B cell (primary cell): ENCODE measurements around the gene TFRC. TPM values are rescaled to one million over a fixed set of nuclear protein-coding genes. Genes with fewer than 3 reads are reported as not detected.
A peak's percentile ranks its signal among the peaks of the same experiment; 100 is the strongest.

ENCODE experiments used
- ATAC-seq: fragments of 200-7000 bp; cut with Tn5 transposase; one replicate; pipeline ENCODE4 v1.10.0; 2021; ENCODE audit warnings: low read depth, mild to moderate bottlenecking, moderate number of reproducible peaks, moderate library complexity
- CTCF ChIA-PET: fragments of 350-600 bp; sonication (Branson Sonifier 250); formaldehyde crosslinking; loops from one replicate; lab custom pipeline; 2021; ENCODE audit warnings: antibody characterized with exemption, inconsistent platforms; lab: Charles Lee
- POLR2A ChIA-PET: fragments of 350-600 bp; sonication (Branson Sonifier 250); formaldehyde crosslinking; loops from one replicate; lab custom pipeline; 2021; ENCODE audit warnings: antibody characterized with exemption; lab: Charles Lee
- DNase-seq: peaks from one replicate; pipeline ENCODE4 v3.0.0; 2013
- H2AFZ ChIP-seq: 2 replicates; pipeline ENCODE4 v1.6.1; 2012; ENCODE audit warnings: mild to moderate bottlenecking, low read depth, low read length; ENCODE audit not compliant: insufficient read depth, poor library complexity, severe bottlenecking
- H3K27ac ChIP-seq, 2 donors: 1 replicate in 1 of 2; 2 replicates in 1 of 2; pipeline ENCODE4 v1.5.1; 2012 to 2013; ENCODE audit warnings: low read length in 2 of 2, mild to moderate bottlenecking in 2 of 2, moderate library complexity in 1 of 2
- H3K27me3 ChIP-seq, 4 experiments: fragments of 200-600 bp in 1 of 4; sonication (generic) in 1 of 4; replicated peaks in 1 of 4; 1 replicate in 2 of 4; 2 replicates in 2 of 4; pipeline versions ENCODE4 v1.6.1 to v1.7.0; 2013 to 2016; ENCODE audit warnings: low read length in 3 of 4, mild to moderate bottlenecking in 2 of 4, mixed read lengths in 1 of 4, moderate library complexity in 1 of 4; ENCODE audit not compliant: insufficient read depth in 4 of 4, control insufficient read depth in 3 of 4; ENCODE audit errors: control extremely low read depth in 1 of 4
- H3K36me3 ChIP-seq, 2 experiments: replicated peaks in 1 of 2; 1 replicate in 1 of 2; 2 replicates in 1 of 2; pipeline versions ENCODE4 v1.6.1 to v1.7.1; 2013; ENCODE audit warnings: low read length in 1 of 2; ENCODE audit not compliant: insufficient read depth in 2 of 2, control insufficient read depth in 1 of 2; ENCODE audit errors: control extremely low read depth in 1 of 2, extremely low read depth in 1 of 2
- H3K4me1 ChIP-seq, 2 donors: fragments of 200-600 bp in 1 of 2; sonication (generic) in 1 of 2; 1 replicate in 1 of 2; 2 replicates in 1 of 2; pipeline versions ENCODE4 v1.5.1 to v1.6.1; 2013 to 2017; ENCODE audit warnings: low read length in 2 of 2; ENCODE audit not compliant: control insufficient read depth in 2 of 2, insufficient read depth in 2 of 2
- H3K4me2 ChIP-seq: replicated peaks from 2 replicates; pipeline ENCODE3; 2012; ENCODE audit warnings: mild to moderate bottlenecking, low read depth, low read length; ENCODE audit not compliant: poor library complexity, severe bottlenecking
- H3K4me3 ChIP-seq, 5 experiments: fragments of 200-600 bp in 1 of 5; sonication (generic) in 1 of 5; 1 replicate in 3 of 5; 2 replicates in 2 of 5; pipeline versions ENCODE4 v1.5.1 to v1.7.0; 2011 to 2016; ENCODE audit warnings: low read length in 4 of 5, mild to moderate bottlenecking in 4 of 5, low read depth in 2 of 5, control low read depth in 1 of 5, moderate library complexity in 1 of 5; ENCODE audit not compliant: insufficient read depth in 1 of 5; ENCODE audit errors: control extremely low read depth in 1 of 5, extremely low read depth in 1 of 5
- H3K79me2 ChIP-seq: fragments of 200-600 bp; sonication (generic); one replicate; pipeline ENCODE4 v1.6.0; 2016; ENCODE audit warnings: low read length; ENCODE audit not compliant: control insufficient read depth, insufficient read depth
- H3K9ac ChIP-seq: fragments of 200-600 bp; sonication (generic); 2 replicates; pipeline ENCODE4 v1.6.1; 2017; ENCODE audit warnings: mild to moderate bottlenecking, low read length, moderate library complexity
- H3K9me3 ChIP-seq, 3 donors: one replicate each; pipeline versions ENCODE4 v1.6.1 to v1.7.1; 2013; ENCODE audit warnings: low read length in 2 of 3; ENCODE audit not compliant: control insufficient read depth in 2 of 3, insufficient read depth in 1 of 3; ENCODE audit errors: control extremely low read depth in 1 of 3
- H4K20me1 ChIP-seq: 2 replicates; pipeline ENCODE4 v1.6.0; 2012; ENCODE audit warnings: mild to moderate bottlenecking, low read length; ENCODE audit not compliant: insufficient read depth, control insufficient read depth, poor library complexity, severe bottlenecking
- H3K27ac Mint-ChIP-seq: one replicate; pipeline ENCODE4 v1.8.0; 2021; ENCODE audit warnings: mixed read lengths
- H3K27me3 Mint-ChIP-seq: one replicate; pipeline ENCODE4 v1.8.0; 2021; ENCODE audit warnings: mixed read lengths
- H3K4me1 Mint-ChIP-seq: one replicate; pipeline ENCODE4 v1.8.0; 2021; ENCODE audit warnings: mixed read lengths
- H3K4me3 Mint-ChIP-seq: one replicate; pipeline ENCODE4 v1.8.0; 2021; ENCODE audit warnings: mixed read lengths
- H3K9me3 Mint-ChIP-seq: one replicate; pipeline ENCODE4 v1.8.0; 2022; ENCODE audit warnings: mixed read lengths; ENCODE audit not compliant: insufficient read depth
- CTCF ChIP-seq: fragments of 200-600 bp; IDR thresholded peaks from one replicate; pipeline ENCODE4 v1.8.0; 2022; ENCODE audit warnings: antibody characterized with exemption, mild to moderate bottlenecking
- EZH2 ChIP-seq: IDR thresholded peaks from 2 replicates; pipeline ENCODE4 v1.6.1; 2012; ENCODE audit warnings: borderline replicate concordance, low read depth, mild to moderate bottlenecking, moderate library complexity, low read length; ENCODE audit not compliant: insufficient read depth, poor library complexity, severe bottlenecking
- WGBS: methylation state at CpG from one replicate; pipeline ENCODE4 v1.1.5; 2013; ENCODE audit warnings: missing lambda C conversion rate; ENCODE audit not compliant: insufficient coverage; 5-methylcytosine and 5-hydroxymethylcytosine counted together
- intact Hi-C: fragments of 100-400 bp; cut with micrococcal nuclease; formaldehyde crosslinking; loops from one replicate; pipeline ENCODE4 v1.10.0; 2022
- polyA plus RNA-seq: library from polyadenylated mRNA; depleted of rRNA; stranded (reverse); fragments of >200 nt; gene quantifications from 2 replicates; pipeline ENCODE4 v1.2.3, GENCODE V29; 2012
- total RNA-seq, 2 donors: library from RNA; stranded (reverse); fragments of 120-200 nt in 1 of 2; gene quantifications; 1 replicate in 1 of 2; 2 replicates in 1 of 2; pipeline versions ENCODE4 v1.2.3 to v1.2.4, GENCODE V29; 2013 to 2022

TFRC gene
- total and polyA plus RNA-seq, 2 donors (not counting 1 experiment from before 2014, with no cell fraction given): 41.7 to 104 TPM

GRCh38 chr3:196051282-196052076, 30.4 kb downstream of the TFRC start:
- Histone ChIP-seq H3K9ac (no peak overlapping the region), H3K27me3 (no peaks in the 10 kb centered on the region), H3K4me1 (no peaks in the 10 kb centered on the region), H2AFZ (no peak overlapping the region), H4K20me1 (no peaks in the 10 kb centered on the region), H3K4me3 (no peak overlapping the region), H3K36me3 (peaks cover 14 to 78% of the 10 kb centered on the region in 2 experiments), H3K27ac (peak overlapping the region in 1 of 2 donors; percentile 9), H3K79me2 (no peaks in the 10 kb centered on the region), H3K4me2 (no peak overlapping the region), H3K9me3 (no peaks in the 10 kb centered on the region)
- H3K9me3 Mint-ChIP-seq: no peaks in the 10 kb centered on the region
- DNase-seq (no peak), ATAC-seq (no peak)
- TF ChIP-seq EZH2 (no peak), CTCF (no peak)
- POLR2A ChIA-PET: no interaction called here
- no peaks in the 10 kb centered on the region for H3K27me3 Mint-ChIP-seq
- H3K4me1 Mint-ChIP-seq: no peaks in the 10 kb centered on the region
- H3K4me3 Mint-ChIP-seq: no peak overlapping the region
- CTCF ChIA-PET: interaction anchor here (0.8 kb wide), 1 partner anchor 22 kb away, joined by 3 read pairs; no protein-coding TSS in a partner anchor
- no peak overlapping the region for H3K27ac Mint-ChIP-seq
- intact Hi-C loops: no loop called here
- 94% methylated on average over 4 of the region's 6 CpGs for WGBS

GRCh38 chr3:196050597-196050996, 31.3 kb downstream of the TFRC start:
- Histone ChIP-seq H3K27me3 (no peaks in the 10 kb centered on the region), H3K4me2 (no peak overlapping the region), H3K4me1 (no peaks in the 10 kb centered on the region), H3K36me3 (peaks cover 14 to 71% of the 10 kb centered on the region in 2 experiments), H3K9me3 (no peaks in the 10 kb centered on the region), H3K4me3 (no peak overlapping the region), H3K27ac (no peak overlapping the region), H3K79me2 (no peaks in the 10 kb centered on the region), H4K20me1 (no peaks in the 10 kb centered on the region), H2AFZ (no peak overlapping the region), H3K9ac (no peak overlapping the region)
- Mint-ChIP-seq H3K27ac (no peak overlapping the region), H3K4me1 (no peaks in the 10 kb centered on the region), H3K4me3 (no peak overlapping the region), H3K9me3 (no peaks in the 10 kb centered on the region), H3K27me3 (no peaks in the 10 kb centered on the region)
- no peak for ATAC-seq
- intact Hi-C loops: no loop called here
- no peak for DNase-seq
- CTCF ChIA-PET: no interaction called here
- no peak for TF ChIP-seq EZH2
- TF ChIP-seq CTCF: no peak
- POLR2A ChIA-PET: no interaction called here
- 80% methylated on average over 1 of the region's 3 CpGs for WGBS
